ENCODE results near the gene MAST2.

The MAST2 gene

DNA sequence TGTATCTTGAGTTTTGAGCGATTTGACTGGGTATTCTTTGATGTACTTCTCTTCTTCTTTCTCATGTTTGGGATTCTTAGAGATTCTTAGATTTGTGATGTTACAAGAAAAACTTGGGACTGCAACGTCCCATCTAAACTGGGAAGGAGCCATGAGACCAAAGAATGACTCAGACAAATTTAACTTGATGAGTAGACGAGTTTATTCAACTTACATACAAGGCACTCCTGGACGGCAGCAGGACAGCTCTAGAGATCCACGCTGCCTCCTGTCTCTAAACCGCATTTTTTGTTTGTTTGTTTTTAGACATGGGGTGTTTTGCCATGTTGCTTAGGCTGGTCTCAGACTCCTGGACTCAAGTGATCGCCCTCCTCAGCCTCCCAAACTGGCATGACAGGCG, 191.9 kb downstream of the MAST2 start:
- DNase-seq = no peak

DNA sequence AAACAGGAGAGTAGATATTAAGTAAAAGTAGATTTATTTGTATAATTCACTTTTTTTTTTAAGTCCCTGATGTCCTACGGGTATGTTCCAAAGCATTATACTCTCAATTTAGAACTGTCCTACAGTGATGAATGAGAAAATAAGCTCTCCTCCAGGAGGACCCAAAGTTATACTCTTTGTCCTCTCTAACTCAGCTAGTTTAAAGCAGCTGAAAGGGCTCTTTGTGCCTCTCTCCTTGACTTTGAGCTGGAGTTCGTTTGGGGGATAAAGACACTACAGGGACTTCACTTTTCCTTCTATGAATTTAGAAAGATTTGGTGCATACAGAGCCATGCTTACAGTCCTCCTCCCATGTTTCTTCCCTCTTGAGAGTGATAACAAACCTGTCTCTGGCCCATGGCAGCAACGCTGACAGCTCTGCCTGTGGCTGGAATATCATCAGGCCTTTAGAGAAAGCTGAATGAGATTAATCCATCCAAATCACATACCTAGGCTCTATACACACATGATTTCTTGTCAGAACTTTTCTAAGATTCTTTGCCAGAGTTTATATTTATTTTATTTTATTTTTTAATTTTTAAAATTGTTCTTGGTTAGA, 194.7 kb downstream of the MAST2 start:
- no peak for DNase-seq

DNA sequence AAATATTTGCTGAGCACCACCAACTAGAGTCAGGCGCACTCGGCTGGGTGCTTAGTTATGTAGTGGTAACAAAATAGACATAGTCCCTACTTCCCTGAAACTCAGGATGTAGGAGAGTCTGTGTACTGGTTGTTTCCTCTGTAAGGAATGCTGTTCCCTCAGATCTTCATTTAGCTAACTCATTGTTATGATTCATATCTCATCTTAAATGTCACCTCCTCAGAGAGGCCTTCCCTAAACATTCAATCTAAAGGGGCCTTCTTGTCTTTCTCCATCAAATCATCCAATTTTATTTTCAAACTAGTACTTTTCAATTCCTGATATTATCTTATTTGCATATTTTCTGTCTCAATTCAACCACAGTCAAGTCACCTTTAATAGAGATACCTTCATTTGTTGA, 196.1 kb downstream of the MAST2 start:
- DNase-seq = no peak

DNA sequence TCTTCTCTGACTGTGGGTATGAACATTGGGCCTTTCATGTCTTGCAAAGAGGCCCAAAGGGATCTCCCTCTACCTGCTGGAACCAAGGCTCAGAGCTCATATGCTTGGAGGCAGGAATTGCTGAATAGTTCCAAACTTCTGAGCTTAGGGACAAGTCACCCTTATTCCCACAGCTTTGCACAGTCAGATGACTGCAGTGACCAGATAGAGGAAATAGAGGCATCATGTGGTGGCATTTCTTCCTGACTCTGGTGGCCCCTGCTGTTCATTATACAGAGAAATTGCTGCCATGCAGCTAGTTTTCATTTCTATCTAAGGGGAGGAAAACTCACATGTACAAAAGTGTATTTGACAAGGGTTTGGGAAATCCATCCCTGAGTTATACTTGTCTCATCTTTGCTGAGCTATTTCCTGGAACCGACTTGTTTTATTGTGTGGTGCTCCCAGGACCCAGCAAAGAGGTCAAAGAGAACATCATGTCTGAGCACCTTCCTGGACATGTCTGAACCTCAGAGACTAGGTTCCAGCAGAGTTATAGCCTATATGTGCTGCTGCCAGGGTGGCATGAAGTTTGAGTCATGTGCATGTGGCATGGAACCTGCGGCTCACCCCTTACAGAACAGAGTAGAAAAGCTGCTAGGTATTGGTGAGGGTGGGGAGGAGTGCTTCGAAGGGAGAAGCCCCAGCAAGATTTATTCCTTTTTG, 197.8 kb downstream of the MAST2 start:
- no peak for DNase-seq

DNA sequence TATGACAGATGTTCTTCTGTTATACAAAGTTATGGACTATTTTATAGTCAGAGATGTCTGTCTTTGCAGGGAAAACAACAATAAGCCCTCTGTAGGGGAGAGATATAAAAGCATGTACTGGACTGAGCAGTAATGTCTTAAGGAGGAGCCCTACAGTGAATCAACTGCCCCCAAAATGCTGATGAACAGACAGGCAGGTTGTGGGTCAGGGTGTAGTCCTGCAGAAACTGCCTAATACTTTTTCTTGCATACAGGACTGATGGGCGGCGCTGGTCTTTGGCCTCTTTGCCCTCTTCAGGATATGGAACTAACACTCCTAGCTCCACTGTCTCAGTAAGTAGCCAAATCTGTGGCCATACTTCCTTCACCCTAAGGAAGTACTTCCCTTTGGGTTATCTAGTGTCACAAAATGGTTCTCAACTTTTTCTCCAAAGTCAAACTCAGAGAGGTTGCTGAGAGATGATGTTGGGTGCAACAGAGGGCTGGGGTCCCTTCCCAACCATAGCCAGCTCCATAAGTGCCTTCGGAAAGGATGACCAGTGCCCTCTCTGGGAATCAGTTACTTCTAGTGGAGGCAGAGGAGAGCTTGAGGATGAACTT, 199.2 kb downstream of the MAST2 start:
- DNase-seq = no peak

DNA sequence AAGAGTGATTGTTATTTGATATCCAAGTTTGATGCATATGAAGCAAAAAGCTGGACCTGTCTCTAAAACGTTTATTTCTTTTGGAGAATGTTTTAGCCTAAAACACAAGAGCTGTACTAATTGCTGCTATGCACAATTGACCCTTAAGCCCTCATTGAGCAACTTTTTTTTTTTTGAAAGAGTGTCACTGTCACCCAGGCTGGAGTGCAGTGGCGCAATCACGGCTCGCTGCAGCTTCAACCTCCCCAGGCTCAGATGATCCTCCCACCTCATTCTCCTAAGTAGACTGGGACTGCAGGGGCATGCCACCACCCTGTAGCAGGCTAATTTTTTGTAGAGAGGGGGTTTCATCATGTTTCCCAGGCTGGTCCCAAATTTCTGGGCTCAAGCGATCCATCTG, 199.9 kb downstream of the MAST2 start:
- no peak for DNase-seq

DNA sequence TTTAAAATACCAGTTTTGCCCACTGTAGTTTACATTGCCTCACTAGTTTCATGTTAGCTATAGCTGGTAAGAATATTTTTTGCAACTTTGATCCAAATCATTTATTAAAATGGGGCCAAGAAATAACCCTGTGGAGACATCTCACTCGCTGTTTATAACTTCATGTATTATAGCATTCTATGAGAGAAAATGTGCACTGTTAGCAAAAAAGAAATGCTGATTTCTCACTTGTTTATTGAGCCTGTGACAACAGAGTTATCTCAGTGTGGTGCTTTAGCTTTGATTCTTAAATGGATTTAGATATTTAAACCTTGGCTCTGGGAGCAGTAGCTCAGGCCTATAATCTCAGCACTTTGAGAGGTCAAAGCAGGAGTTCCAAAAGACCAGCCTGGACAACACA, 201.1 kb downstream of the MAST2 start:
- no peak for DNase-seq

DNA sequence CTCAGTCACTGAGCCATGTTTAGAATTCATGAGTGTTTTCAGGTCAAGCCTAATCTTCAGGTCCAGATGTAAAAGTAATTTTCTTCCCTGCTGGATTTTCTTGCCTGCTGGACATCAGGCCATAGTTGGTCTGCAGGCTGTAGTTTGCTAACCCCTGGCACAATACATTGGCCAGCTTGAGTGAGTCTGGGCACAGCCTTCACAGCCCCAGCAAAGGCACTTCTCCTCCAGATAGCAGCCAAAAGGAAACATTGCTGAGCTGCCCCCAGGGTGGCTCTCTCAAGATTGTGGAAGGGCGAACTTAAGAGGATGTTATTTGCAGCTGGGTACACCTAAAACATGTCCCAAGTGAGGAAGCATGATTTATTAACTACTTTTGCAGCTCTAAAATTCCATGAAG, 202.2 kb downstream of the MAST2 start:
- no peak for DNase-seq

DNA sequence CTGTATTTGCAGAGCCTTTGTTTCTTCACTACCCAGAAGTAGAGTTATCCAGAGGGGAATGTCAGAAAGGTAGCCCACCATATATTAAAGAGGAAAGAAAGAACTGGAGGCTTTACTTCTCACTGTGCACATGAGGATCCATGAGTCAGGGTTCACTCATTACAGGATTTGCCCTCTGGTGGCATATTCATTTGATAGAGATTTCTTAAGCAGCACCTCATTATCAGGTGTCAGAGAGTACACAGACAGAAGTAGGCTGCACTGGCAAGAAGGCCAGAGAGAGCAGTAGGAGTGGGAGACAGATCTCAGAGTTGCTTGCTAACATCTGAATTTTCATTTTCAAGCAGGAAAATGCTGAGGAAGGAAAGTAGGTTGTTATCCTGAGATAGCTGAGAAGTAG, 205.2 kb downstream of the MAST2 start:
- no peak for DNase-seq

DNA sequence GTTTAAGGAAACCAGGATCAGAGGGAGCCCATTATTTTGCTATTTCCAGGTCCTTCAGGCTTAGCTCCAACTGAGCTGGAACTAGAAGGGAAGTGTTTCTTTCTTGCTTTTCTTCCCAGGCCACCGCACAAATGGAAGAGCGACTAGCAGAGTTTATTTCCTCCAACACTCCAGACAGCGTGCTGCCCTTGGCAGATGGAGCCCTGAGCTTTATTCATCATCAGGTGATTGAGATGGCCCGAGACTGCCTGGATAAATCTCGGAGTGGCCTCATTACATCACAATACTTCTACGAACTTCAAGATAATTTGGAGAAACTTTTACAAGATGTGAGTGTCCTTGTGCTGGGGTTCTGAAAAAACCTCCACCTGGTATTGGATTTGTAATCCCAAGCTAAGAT, 207.2 kb downstream of the MAST2 start:
- no peak for DNase-seq

DNA sequence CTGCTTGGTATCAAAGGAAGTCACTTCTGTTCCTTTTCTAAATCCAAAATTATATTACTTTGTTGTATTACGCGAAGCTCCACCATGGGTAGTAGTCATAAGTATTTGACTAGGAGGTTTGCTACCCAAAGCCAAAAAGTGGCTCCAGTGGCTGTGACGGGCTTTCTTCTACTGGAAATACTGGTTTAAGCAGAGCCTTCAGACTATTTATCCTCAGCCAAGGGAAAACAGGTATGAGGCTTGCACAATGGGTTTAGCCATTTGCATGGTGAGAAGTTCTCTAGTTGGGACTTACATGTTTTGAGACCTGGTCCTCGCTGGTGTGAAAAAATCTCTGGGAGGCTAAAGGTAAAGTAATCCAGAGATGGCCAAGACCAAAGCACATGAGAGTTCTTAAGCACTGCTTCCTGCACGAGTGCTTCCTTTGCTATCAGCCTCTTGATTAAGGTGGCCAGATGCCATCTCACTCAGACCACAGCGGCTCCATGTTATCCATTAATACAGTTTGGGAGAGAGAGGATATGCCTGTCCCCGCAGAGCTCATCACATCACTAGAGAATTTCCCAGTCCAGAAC, 207.8 kb downstream of the MAST2 start:
- no peak for DNase-seq

DNA sequence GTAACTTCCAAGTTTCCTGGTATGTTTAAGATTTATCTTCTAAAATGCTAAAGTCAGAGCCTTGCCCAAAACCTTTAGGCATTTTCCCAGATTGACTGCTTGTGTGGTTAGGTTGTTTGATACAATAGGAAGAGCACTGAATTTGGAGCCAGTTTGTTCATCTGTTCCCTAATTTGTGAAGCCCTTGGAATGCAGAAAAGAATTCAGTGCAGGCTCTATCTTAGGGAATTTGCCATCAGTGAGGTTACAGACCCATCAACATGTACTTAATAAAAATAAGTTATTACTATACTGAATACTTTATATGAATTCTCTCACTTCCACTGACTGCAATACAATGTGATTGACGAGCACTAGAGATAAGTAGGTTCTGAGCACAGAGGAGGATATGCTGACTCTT, 208.8 kb downstream of the MAST2 start:
- DNase-seq = no peak

DNA sequence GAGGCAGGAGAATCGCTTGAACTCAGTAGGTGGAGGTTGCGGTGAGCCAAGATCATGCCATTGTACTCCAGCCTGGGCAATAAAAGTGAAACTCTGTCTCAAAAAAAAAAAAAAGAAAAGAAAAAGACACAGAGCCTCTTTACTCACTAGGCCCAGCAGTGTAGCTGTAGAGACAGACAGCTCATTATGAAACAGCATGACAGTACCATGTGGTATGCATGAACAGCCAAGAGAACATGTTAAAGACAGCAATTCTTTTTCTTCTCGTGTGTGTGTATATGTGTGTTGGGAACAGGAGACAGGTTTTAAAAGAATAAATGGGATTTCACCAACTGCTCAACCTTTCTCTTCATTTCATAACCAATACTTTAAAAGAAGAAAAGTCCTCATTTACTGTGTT, 210.2 kb downstream of the MAST2 start:
- DNase-seq = no peak

DNA sequence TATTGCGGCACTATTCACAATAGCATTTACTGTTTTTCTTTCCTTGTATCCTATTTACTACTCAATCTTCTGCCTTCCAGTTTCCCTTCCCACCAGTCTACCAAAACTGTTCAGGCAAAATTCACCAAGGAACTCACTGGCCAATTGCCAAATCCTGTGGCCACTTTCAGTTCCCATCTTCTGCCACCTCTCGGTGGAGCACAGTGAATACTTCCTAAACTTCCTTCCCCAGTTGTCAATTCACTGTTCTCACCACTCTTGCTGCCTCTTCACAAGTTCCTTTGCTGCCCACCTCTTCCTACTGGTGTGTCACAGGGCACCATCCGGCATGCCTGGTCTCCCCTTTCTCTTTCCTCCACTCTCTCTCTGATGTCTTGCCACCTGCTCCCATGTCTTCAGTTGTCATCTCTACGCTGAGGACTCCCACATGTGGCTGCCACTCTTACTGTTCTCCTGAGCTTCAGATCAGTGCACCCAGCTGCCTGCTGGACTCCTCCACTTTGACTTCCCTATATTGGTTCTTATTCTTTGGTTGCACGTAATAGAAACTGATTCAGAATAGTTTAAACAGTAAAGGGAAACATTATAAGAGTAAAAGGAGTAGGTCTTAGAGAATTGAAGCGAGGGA, 214.6 kb downstream of the MAST2 start:
- DNase-seq = no peak

DNA sequence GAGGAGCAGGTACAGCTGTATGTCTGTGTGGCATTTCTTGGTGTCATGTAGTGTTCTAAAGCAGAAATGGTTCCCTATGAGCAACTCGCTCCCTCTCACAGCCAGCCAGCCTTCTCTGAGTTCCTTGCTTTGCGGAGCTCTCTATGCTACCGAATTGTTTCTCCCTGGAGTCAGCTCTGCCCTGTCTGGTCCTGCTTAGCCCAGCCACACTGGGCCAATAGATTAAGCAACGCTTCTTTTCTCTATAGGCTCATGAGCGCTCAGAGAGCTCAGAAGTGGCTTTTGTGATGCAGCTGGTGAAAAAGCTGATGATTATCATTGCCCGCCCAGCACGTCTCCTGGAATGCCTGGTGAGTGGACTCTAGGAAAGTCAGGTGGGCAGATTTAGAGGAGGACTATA, 215.9 kb downstream of the MAST2 start:
- no peak for DNase-seq

DNA sequence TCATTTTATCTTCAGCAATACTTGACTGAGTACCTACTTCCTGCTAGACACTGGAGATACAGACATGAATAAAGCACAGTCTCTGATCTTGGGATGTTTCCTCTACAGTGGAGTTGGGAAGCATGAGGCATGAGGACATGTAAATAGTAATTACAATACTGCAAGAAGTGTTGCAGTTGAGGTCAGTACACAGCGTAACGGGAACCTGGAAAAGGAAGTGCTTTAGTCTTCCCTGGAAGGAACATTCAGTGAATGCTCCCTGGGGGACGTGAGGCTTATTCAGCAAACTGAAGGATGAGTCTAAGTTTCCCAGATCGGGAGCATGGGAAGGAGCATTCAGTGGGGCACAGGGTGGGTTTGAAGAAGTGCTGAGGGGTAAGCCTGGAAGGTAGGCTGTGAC, 216.6 kb downstream of the MAST2 start:
- no peak for DNase-seq

DNA sequence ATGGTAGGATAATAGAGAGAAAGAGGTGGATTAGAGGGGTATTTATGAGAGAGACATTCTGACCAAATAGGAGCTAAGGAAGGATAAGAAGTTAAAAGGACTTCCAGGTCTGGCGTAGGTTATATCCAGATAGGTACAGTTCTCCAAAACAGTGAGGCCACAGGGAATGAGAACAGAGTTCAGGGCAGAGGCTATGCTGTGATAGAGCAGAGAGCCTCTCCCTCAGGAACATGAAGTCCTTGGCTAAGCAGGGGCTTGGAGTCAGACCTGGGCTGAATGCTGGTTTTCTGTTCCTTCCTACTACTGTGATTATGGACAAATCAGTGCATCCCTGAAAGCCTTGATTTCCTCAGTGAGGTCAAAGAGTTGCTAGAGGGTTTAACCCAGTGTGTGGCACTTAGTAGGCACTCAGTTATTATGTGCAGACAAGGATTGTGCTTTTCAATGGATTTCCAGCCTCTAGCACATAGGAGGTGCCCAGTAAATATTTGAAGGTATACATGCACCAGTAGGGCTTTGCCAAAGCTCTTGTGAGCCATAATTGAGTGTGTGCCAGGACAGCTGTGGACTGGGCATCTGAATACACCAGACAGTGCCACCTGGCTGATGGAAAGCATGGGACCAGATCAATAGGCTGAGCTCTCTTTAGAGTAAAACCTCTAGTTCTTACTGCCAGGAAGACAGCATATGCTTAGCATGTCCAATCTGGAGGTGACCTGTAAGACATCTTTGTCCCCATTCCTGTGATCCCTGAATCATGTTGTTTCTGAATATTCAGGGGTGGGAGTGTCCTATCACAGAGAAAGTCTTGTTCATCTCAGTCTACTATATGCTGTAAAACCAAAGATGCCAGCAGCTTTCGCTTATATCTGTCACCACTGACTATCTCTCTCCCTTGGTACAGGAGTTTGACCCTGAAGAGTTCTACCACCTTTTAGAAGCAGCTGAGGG, 217.9 kb downstream of the MAST2 start:
- no peak for DNase-seq

DNA sequence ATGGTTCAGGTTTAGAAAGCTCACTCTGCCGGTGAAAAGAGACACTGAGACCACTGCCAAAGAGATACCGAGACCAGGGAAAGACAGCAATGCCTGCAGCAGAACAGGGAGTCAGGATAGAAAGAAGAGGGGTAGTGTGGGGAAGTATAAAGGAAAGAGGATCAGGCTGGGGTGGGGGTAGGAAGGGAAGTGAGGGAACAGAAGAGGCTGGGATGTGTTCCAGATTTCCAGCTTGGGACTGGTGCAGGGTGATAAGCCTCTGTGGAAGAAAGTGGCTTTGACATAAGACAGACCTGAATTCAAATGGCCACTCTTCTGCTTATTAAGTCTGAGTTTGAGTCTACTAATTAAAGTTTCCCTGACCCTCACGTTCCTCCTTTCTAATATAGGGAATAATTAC, 223.1 kb downstream of the MAST2 start:
- DNase-seq = no peak

DNA sequence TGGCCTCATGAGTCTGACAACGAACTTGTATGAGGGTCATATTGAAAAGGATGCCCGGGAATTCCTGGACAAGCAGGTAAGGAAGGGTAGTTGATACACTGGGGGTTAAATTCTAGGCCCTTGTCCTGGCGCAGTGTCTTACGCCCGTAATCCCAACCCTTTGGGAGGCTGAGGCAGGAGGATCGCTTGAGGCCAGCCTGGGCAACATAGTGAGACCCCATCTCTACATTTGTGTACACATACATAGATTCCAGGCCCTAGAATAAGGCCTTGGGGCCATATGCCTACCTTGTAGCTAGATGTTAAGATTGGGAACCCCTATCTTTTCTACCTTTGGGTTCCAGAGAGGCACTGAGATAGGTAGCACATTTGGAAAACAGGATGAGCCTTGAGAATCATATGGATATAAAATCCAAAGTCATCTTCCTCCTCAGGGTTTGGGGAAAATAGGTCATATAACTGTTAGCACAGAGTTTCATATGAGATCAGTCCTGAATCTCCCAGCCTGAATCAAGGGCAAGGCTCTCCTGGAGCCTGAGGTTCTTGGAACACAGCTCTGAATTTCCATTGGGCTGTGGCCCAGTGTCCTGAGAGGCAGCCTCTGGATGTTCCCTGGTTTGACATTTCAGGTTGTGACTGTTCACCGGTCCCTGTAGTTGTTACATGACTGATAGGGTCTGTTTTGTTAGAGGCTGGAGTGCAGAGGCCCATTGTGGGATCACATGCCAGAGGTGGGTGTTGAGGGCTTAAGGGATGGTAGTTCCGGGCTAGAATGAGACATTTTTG, 224.6 kb downstream of the MAST2 start:
- DNase-seq = no peak

DNA sequence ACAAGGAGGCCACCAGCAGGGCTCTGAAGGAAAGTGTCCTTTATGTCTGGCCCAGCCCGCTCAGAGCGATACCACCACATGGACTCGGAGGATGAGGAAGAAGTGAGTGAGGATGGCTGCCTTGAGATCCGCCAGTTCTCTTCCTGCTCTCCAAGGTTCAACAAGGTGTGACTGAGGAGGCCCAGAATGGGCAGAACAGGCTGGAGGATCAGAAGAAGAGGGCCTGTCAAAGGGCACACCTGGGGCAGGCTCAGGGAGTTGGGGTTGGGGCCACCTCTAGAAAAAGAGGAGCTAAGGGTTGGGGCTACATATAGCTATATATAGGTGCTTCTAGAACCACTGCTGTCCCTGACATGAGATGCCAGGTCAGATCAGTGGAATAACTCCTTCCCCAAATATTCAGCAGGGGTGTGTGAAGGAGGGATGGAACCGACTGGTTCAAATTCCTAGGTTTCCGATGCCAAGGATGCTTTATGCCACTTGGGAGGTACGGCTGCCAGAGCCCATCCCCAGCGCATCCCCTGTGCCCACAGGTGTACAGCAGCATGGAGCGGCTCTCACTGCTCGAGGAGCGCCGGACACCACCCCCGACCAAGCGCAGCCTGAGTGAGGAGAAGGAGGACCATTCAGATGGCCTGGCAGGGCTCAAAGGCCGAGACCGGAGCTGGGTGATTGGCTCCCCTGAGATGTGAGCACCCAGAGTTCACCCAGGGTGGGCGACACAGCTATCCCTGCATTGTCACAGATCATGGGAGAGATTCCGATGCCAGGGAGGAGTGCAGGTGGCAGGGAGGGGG, 226.9 kb downstream of the MAST2 start:
- no peak for DNase-seq
